GOT3 (cell line): ENCODE measurements around the gene RNF217.

Experiments used
- DNase-seq: peaks from one replicate; lab custom pipeline; 2025; ENCODE audit warnings: mixed read lengths; lab: John Stamatoyannopoulos, UW

Gene RNF217

DNA sequence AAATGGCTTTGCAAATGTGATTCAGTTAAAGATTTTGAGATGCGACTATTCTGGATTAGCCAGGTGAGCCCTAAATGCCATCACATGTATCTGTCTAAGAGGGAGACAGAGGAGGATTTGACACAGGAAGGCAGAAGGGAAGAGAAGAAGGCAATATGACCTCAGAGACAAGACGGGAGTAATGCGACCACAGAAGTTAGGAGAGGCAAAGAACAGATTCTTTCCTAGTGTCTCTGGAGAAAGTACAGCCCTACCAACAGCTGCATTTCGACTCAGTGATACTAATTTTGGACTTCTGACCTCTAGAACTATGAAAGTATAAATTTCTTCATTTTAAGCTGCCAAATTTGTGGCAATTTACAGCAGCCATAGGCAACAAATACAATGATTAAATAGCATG is 167.1 kb downstream of the RNF217 start:
- DNase-seq: no peak

DNA sequence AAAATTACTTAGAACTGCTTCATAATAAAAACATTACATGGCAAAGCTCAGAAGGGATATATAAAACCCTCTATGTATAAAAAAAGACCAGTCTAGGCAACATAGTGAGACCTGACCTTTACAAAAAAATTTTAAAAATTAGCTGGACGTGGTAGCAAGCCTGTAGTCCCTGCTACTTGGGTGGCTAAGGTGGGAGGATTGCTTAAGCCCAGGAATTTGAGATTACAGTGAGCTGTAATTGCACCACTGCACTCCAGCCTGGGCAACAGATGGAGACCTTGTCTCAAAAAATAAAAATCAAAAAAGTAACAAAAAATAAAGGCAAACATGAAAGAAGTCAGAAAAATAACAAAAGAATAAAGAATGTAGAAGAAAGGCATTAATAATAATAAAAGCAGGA is 169.8 kb downstream of the RNF217 start:
- no peak for DNase-seq

DNA sequence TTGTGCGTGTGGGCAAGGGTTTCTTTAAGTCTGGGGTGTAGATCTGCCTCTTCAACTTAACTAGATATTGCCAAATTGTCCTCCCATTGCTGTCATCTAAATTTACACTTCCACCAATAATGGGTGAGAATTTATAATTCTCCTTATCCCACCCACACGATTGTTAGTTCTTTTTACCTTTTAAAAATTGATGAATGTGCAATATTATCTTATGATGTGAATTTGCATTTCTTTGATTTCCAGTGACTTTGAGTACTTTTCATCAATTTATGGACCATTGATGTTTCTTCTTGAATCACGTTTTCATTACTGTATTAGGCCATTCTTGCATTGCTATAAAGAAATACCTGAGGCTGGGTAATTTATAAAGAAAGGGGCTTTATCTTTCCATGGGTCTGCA is 174.1 kb downstream of the RNF217 start:
- DNase-seq: no peak

DNA sequence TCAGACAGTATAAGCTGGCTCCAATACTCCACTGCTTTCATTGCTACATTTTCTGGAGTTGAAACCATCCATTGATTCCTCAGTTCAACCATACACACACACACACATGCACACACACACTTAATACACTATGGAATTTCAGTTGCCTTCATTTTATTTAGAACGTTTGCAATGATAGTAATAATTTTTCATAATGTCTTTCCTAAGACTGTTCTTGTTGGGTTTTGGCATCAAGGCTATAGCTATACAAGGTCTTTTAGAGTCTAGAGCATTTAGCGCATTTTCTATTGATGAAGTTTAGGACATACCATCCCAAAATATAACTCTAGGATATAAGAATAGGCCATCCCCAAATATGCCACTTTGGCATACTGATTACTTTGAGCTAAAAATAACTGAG is 175.8 kb downstream of the RNF217 start:
- DNase-seq: no peak

DNA sequence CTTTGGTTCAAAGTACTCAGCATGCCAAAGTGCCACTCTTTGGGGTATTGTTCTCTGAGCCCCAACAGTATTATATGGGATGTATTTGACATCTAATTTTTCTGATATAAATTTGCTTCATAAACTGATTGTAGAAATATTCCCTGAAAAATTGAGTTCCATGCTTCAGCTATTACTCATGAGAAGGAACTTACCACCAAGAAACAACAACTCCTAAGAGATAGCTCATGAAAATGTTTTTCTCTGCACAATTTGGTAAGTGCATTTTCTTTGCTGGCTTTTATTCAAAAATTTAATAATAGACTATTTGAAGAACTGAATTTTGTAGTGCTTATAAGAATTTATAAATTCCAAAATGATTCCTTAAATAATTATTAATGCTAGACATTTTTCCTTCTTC is 178.6 kb downstream of the RNF217 start:
- no peak for DNase-seq
